Head of caudate nucleus (tissue), 42 donors: Measurements from ENCODE around the gene MAN1A1.
"Not testable (repeated sequence)": the region's sequence is repeated elsewhere in the genome, so short reads cannot be mapped to it uniquely, and the experiment has no call there.

Source experiments
- DNase-seq, 42 donors: peaks; one replicate each; pipeline versions ENCODE4 v3.0.0 to v3.0.0-alpha.2; 2020 to 2021; ENCODE audit warnings: mixed read lengths in 7 of 42
- intact Hi-C: fragments of 100-400 bp; cut with DNase I; formaldehyde crosslinking; loops from one replicate; pipeline ENCODE4 v1.15.0; 2022

The MAN1A1 gene

DNA sequence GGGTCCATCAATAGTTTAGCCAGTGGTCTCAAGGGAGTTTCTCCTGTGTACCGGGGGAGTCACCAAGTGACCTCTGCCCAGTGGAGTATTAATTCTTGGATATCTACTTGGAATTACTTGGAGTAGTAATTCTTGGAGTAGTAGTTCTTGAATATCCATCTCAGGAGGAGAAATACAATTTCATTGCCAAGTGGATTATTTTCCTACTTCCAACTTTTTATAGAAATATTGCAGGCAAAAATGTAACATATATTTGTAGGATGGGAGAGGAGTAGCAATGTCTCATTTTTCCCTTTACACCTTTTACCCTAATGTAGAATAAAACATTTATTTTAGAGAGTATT lies 179.5 kb downstream of the MAN1A1 start:
- no peak for DNase-seq
- intact Hi-C loops: no loop called here

DNA sequence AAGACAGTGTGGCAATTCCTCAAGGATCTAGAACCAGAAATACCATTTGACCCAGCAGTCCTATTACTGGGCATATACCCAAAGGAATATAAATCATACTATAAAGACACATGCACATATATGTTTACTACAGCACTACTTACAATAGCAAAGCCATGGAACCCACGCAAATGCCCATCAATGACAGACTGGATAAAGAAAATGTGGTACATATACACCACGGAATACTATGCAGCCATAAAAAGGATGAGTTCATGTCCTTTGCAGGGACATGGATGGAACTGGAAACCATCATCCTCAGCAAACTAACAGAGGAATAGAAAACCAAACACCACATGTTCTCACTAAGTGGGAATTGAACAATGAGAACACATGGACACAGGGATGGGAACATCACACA lies 180.2 kb downstream of the MAN1A1 start:
- intact Hi-C loops: not testable (repeated sequence)

DNA sequence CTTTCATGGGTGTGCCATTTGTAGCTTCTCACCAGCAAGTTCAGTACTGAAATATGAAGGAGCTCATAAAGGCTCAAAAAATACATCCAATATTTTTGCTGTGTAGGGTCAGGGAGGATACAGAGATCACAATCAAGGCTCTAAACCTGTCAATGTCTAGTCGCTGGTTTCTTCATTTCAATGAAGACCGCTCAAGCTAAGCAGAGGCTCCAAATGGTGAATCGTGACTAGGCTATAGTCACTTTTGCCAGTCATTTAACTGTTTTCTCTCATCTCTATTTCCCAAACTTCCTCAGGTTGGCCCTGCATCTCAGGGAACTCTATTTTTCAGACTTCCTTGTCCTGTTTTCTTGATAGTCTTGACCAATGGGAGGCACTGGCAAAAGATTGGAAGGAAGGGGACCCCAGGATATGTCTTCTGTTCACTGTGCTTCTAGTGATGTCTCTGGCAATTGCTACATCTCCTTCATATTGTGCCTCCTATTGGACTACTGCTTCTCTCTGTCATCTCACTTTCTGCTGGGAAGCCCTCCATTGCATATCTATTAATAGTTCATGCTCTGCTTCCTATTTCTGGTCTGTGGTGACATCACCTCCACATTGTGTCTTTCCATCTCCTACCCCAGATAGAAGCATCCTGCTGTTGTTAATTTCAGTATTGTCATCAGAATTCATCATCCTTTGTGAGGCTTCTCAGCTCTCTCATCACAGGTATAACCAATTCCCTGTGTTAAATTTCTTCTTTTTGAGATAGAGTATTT lies 183.4 kb downstream of the MAN1A1 start:
- no peak for DNase-seq

More for the DNA sequence above, 180.2 kb downstream of the MAN1A1 start:
- DNase-seq: not testable (repeated sequence)

DNA sequence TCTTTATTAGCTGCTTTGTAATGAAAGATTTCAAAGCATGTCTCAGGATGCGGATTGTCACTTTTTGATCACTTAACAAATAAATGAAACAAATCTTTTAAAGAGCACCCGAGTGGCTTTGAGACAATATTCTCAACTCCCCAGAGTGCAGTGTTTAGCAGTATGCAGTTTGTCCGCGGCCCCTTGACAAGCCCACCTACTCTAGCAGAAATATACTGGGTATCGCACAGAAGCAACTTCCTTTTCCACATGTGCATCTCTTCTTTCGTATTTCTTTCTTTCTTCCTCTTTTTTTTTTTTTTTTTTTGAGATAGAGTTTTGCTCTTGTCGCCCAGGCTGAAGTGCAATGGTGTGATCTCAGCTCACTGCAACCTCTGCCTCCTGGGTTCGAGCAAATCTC lies 186.6 kb downstream of the MAN1A1 start:
- DNase-seq: no peak
- intact Hi-C loops: no loop called here

More for the DNA sequence above, 183.4 kb downstream of the MAN1A1 start:
- intact Hi-C loops: no loop called here

DNA sequence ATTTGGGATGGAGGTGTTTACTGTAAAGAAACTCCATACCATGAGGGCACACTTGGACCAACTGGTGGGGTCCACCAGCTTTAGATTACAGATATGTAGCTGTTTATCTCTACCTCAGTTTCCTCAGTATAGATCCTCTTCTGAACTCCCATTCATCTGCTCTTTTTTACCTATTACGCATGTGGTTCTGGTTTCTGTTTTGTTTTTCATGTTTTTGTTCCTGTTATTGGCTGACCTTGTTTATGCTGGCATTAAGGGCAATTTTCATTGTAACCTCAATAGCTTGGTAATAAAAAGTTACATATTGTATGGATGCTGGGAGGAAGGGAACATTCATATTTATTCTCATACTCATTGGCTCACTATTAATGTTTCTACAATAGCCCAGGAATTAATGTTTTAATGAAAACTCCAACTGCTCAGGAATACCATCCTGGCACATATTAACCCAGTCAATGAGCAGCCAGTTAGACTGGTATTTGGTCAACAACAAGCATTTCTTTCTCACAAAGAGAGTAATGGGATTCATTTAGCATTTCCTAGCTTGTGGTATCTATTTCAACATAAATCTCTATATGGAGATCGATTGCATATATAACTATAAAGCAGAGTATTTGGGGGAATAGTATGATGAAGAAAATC lies 187.3 kb downstream of the MAN1A1 start:
- intact Hi-C loops: no loop called here
- DNase-seq: no peak

DNA sequence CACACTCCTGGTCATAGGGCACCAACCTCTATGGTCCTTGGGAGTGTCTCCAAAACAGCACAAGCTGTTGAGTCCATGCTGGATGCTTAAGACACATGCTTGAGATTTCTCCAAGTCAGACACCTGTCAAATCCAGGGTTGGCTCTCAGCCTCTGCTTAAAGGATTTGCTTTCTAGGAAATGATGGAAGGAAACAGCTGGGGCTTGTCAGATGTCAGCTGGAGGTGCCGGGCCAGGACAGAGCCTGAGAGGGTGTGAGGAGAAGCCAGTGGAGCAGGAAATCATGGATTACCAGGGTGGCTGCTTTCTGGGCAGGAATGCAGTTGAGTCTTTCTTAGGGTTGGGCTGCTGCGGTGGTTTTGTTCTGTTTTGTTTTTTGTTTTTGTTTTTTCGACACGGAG lies 188.1 kb downstream of the MAN1A1 start:
- no peak for DNase-seq

DNA sequence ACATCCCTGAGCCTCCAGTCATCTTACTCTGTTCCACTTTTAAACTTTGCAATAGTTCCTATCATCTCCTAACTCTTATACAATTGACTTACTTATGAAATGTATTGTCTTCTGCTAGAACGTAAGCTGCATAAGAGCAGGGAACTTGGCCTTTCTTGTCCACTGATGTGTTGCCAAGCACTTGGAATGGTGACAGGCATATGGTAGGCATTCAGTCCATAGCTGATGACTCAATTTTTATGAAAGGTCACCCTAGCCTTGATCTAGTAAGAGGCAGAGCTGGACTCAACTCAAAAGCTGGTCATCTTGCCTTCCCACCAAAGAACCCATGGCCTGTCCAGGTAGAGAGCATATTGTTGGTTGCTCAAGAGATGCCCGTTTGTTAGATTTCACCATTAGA lies 188.7 kb downstream of the MAN1A1 start:
- no peak for DNase-seq
- intact Hi-C loops: no loop called here

More for the DNA sequence above, 188.1 kb downstream of the MAN1A1 start:
- intact Hi-C loops: no loop called here

DNA sequence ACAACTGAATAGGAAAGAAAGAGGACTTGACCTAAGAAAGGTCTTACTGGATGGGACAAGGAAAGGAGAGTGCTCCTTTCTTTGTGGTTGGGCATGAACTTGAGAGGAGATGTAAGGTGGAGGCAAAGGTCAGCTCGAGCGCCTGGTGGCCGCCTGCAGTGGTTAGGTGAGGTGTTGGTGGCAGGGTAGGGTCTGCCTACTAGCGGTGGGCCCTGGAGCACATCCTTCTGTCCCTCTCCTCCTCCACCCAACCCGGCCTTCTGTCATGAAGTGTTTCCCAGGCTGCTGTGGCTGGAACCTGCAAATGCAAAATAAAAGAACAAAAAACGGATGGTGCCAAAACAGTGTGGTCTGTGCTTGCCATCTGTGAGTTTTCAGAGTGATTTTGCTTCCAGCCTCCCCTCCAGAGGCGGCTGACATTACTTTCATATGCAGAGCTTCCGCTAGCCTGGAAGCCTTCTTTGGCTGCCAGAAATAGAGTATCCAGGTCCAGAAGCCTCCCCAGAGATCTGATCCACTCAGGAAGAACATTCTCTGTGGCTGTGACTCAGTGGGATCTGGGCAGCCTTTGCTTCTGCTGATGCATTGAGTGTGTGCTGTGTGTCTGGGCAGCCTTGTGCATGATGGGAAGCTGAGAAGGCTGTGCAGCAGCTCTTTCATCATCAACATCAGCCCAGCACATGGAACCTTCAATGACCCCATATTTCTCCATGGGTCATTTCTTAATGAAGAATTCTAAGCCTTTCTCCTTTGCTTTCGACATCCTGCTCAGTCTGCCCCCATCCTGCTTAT lies 191.3 kb downstream of the MAN1A1 start:
- intact Hi-C loops: no loop called here
- DNase-seq: no peak

DNA sequence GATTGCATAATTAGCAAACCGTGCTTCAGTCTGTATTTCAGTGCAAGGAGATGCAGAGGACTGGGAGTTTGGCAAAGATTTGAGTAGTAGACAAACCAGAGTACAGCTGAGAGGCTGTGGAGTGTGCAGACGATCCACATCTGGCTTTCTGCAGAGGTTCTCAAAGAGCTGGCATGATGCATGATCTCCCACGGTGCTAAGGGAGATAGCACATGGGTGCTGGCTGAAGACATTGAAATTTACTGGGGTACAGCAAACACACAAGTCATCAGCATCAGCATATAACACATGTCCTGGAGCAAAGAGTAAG lies 192.1 kb downstream of the MAN1A1 start:
- intact Hi-C loops: no loop called here
- DNase-seq: no peak

DNA sequence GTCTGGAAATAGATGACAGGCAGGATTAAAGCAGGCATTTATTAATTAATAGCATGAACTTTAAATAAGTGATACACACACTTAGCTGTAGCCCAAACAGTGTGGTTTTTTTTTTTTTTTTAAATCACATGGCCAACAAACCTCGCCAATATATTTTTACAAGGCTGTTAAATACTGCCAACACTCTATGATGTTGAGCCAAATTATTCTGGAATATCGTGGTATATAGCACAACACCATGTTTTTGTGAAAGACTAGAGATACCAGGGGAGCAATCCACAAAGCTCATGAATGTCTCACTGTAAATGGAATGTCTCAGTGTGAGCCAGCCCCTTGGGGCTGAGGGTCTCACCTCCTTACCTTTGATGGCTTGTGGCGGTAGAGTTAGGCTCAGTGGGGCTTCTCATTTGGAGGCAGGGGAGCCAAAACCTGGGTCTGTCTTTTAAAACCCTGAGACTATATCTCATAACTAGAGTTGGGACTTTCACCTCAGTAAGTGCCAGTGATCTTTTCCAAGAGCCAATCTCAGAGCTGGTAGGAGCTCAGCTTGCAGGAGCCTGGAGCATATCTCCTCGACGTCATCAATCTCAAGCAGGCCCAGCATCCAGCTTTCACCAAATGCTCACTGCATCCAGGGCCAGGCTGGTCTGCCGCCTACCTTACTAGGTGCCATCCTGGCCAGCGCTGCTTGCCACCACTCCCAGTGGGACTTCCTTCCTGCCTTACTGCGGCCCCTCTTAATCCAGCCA lies 192.6 kb downstream of the MAN1A1 start:
- DNase-seq: no peak
- intact Hi-C loops: no loop called here

DNA sequence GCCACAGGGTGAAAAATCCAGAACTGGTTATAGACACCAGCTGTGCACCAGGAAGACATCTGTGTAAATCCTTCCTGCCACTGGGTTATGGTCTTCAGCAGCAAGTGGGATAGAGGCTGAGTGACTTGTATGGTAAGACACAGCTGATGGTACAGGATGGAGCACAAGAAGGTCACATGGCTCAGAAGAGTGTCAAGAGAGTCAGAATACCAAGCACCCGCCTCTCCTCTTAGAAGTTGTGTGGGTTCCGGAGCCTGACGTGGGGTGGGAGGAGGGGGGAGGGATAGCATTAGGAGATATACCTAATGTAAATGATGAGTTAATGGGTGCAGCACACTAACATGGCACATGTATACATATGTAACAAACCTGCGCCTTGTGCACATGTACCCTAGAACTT lies 193.5 kb downstream of the MAN1A1 start:
- DNase-seq: peak in 18 of 42 donors; percentile 10 to 71 (median 41)
- intact Hi-C loops: not testable (repeated sequence)

DNA sequence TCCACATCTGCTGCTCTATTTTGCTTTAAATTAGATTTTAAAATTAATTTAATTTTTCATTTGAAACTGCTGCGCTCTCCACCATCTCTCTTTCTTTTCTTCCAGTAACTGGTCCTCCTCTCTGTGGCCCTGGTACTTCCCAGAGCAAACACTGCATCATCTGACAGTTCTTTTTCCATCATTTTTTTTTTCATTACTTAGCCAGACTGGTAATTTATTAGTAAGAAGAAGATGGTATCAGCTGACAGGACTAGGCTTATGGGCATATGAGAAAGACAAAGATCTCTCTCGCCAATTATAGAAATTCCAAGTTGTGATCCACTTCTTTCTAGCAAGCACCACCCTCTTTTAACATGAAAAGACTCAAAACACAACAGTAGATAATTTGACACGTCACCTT lies 197.4 kb downstream of the MAN1A1 start:
- intact Hi-C loops: no loop called here
- DNase-seq: no peak

DNA sequence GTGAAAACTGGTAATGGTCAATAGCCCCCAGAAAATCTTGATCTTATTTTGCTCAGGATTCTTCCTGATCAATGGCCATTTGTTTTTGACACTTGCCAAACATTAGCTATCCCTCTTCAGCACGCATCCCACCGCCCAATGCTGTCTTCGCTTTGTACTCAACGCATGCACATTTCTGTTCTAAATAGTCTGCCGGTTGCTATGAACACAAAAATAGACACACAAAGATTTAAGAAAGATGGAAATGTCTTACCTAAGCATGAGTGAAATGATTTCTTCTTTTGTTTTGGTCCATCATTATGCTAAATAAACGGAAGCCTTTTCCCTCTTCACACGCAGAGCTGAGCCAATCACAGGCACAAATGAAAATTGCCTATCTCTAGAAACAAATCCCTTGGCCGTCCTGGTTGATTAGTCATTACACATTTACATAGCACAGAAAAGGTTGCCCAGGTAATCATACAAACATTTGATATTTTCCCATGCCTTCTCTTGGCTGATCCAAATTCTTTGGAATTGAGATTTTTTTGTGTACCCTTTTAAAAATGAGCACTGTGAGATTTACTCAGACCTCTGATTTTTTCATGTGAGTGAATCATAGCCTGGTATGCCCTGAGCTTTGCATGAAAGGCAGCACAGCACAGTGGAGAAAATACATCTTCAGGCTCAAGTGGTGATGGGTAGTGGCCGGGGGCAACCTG lies 200.6 kb downstream of the MAN1A1 start:
- intact Hi-C loops: no loop called here
- DNase-seq: no peak

DNA sequence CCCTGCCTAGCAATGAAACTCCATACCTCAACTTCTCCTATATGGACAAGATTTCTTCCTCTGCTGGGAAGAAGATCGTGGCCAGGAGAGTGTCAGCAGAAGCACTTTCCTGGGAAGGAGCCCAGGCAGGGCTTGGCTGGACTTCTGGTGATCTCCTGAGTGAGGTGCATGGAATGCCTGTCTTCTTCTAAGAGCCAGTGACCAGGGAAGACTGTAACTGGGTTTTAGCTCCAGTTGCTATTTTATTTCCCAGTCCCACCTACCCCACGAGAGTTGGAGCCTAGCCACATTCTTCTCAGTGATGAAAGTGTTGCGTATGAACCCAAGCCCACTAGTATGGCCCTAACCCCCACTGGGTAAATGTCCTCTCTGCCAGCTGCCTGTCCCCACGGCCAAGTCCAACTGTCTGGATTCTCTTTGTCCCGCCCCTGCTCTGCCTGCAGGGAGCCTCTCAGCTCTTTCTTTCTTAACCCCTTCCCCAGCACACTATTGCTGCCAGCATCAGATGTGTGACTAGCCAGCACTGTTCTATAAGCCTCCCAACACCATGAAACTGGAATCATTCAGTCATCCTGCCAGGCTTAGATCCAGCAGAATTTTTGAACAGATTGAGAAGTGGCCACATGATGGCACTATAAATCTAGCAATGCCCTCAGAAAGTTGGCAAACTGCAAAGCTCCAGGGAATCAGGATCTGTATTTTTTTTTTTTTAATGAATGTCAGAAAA lies 201.3 kb downstream of the MAN1A1 start:
- DNase-seq: peak in 25 of 42 donors; percentile 18 to 77 (median 46)
- intact Hi-C loops: no loop called here

DNA sequence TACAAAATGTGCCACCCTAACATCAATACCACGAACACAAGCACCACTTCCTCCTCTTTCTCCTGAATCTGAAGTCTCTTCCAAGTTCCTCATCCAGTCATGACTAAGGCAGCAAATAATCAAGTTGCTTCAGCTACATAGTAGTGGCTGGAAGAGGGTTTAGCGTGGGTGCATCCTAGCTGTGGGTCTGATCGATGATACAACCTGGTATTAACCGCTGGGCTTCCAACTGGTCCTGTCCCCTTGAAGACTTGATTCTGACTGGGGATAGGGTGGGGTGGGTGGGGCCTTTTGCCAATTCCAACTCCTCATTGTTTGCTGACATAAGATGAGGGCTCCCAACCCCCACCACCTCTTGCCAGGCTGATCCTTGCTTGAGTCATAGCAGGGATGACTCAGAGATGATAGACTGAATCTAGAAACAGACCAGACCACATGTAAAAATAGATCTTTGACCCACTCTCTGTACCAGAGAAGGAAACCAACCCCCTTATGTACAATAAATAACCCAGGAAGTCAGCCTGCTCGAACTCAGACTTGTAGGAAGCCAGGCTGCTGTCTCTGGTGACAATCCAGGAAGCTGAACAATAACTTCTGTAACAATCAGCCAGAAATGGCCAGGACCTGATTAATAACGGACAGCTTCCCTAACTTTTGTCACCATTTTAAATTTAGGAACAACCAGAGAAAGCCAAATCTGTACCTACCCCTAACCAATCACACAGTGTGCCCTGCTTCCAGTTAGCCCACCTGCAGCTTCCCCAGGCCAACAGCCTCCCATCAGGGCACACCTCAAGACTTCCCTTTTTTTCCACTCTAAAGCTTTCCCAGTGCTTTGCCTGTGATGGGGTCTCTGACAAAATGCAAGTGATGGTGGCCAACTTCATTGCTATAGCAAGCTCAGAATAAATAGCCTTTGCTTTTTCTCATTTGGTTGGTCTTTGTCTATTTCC lies 202.2 kb downstream of the MAN1A1 start:
- intact Hi-C loops: no loop called here
- DNase-seq: peak in 22 of 42 donors; percentile 6 to 75 (median 41)

DNA sequence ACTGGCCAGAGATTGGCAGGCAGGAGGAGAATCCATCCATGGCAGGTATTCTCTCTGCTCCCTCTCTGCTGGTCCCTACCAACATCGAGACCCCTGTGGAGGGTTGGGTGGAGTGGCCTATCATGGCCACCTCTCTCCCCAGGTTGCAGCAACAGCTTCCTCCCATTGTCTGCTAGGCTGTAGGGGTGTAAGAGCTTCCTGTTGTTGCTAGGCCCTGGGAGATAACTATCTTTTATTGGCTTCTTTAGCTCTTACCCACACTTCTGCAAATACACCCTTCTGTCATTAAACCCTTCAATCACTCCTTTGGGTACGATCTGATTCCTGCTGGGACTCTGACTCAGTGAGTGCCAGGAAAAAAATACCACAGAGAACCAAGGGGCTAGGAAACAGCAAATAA lies 204.4 kb downstream of the MAN1A1 start:
- intact Hi-C loops: no loop called here
- DNase-seq: no peak

DNA sequence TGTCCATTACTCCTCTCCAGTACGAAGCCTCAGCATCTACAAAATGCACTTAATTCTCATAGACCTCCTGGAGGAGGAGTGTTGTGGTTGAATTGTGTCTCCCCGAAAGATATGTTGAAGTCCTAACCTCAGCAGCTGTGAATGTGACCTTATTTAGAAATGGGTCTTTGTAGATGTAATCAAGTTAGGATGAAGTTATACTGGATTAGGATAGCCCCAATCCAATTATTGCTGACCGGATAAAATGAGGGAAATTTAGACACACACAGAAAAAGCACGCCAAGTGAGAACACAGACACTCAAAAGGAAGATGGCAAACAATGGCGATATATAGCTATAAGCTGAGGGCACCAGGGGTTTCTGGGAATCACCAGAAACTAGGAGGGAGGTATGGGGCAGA lies 206.9 kb downstream of the MAN1A1 start:
- intact Hi-C loops: no loop called here
- DNase-seq: no peak
